Nucleus accumbens (tissue), 56 donors: ENCODE results near the gene WDR37.
A peak's percentile ranks its signal among the peaks of the same experiment; 100 is the strongest.

Experiments
- DNase-seq, 56 donors: peaks; one replicate each; lab custom pipeline; 2025; lab: John Stamatoyannopoulos, UW

WDR37 gene

DNA sequence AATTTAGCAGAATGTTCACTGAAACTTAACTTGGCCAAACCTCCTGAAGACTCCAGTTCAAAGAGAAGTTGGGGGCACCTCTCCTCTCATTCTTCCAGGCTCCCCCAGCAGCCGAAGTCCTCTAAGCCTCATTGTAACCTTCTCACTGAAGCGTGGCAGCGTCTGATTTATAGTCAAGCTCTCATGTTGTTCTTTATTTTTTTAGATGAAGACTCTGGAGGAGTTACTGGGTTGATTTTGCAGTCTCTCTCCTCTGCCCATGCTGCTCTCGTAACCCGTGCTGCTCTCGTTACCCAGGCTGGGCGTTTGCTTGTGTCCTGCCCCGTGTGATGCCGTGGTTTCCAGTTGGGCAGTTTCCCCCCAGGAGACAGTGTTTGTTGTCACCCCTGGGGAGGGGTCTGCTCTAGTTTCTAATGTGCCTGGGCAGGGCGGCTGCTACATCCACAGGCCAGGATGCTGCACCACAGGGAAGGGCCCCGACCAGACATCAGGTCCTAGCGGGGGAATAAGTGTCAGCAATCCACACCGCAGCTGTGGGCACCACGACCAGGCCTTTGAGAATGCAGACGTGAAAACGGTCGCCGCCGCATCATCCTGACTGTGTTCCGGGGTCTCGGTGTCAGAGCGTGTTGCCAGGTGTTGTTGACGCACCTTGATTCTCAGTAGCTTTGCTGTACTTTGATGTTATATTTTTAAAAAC is 65.2 kb downstream of the WDR37 start:
- no peak for DNase-seq

DNA sequence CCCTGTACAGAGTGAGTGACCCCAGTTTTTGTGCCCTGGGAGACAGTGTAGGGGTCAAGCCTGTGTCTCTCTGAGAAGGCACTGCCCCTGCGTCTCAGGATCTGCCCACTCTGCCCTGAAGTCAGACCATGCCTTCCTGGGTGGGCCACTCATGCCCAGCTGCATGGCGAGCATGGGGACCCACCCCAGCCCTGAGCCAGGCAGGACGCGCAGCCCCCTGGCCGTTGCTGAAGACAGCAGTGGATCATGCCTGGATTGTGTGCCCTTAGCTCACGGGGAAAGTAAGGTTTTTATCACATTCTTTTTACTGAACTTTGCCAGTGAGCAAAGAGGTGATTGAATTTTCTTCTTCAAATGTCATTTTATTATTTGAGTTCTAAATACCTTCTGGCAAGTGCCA is 66.2 kb downstream of the WDR37 start:
- DNase-seq, result no peak

DNA sequence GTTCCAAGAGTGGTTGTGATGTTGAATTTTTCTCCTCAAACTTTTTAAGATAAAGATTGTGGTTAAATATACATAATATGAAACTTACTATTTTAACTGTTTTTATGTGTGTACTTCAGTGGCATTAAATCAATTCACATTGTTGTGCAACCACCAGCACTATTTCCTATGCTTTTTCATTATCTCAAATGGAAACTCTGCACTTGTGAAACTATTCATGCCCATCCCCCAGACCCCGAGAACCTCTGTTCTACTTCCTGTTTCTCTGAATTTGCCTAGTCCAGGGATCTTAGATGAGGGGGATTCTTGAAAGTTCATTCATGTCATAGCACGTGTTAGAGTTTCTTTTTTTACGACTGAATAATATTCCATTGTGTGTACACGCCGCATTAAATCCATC is 67.0 kb downstream of the WDR37 start:
- DNase-seq, result no peak

DNA sequence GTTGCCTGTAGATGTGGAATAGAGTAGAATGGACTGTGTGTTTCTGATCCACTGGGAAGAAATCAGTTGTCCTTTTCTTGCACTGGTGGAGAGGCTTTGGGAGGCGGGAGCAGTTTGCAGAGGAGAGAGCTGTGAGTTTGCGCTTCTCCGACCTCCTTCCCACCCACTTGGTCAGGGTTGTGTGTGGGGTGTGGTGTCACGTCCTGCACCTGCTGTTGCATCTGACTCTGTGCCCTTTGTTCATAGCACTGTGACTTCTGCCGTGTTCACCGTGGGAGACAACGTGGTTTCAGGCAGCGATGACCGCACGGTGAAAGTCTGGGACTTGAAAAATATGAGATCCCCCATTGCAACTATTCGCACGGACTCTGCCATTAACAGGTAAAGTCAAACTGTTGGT is 67.8 kb downstream of the WDR37 start:
- no peak for DNase-seq

DNA sequence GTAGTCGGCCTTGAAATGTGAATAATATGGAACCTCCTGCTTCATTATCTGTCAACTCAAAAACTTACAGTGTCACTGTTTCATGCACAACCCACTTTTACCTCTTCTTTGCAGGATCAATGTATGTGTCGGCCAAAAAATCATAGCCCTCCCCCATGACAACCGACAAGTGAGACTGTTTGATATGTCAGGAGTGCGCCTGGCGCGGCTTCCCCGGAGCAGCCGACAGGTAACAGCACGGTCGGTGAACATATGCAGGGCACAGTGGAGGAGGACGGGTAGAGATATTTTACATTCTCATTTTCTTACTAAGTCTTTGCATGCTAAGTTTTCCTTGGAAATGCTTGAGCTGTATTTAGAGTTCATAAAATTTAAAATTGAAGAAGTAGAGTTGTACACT is 68.6 kb downstream of the WDR37 start:
- DNase-seq, result peak in 1 of 56 donors; percentile 8

DNA sequence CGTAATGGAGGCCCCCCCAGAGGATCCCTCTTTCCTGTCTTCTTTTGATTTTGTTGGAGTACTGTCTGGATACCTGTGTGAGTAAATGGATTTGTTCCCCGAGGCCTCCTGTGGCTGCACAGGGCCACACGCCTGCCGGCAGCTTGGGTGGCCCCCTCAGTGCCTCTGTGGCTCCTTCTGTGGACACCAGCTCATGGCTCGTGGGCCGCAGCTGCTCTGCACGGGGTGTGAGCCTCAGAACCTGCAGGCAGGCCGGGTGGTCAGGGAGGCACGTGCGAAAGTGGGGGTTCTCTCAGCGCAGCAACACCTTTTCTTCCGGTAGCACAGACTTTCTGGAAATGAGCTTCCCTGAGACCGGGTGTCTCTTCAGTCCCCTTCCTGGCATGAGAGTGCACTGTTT is 70.3 kb downstream of the WDR37 start:
- no peak for DNase-seq

DNA sequence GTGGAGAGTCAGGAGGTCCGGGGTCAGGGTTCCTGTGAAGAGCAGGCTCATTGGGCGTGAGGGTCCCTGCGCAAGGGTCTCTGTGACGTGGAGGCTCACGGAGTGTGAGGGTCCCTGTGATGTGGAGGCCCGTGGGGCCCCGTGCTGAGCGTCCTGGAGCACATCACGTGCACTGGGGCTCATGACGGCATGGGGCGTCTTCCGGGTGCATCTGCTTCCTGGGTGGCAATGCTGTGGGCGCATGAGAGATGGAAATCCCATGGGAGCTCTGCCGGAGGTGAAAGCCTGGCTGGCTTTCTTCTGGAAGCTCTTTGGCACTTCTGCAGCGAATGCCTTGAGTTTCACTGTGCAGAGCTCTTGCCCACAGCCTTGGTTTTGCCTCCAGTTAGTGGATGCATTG is 71.4 kb downstream of the WDR37 start:
- no peak for DNase-seq

DNA sequence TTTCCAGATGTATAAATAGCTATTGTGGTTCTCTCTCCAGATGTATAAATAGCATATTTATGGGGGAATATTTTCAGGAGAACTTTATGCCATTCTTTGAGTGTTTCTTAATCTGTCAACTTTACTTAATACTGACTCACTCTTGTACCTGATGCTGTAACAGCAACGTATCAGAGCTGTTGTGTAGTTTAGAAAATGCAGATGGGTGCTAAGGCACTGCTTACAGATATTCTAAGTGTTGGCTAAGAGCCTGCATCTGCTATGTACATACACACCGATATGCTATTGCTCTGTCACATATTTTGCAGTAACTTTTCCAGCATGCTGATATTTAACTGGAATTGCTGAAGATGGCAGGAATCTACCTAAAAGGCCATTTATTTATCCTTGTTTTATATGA is 71.9 kb downstream of the WDR37 start:
- no peak for DNase-seq

DNA sequence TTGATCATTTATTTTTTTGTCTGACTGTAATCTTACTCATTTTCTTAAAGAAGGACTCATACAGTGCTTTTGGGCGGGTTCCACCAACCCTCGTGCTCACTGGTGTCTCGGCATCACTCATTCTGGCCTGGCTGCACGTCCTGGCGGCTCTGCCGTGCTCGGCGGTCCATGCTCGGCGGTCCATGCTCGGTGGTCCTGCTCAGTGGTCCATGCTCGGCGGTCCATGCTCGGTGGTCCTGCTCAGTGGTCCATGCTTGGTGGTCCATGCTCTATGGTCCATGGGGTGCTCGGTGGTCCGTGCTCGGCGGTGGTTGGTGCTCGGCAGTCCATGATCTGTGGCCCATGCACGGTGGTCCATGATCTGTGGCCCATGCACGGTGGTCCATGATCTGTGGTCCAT is 72.5 kb downstream of the WDR37 start:
- DNase-seq, result no peak

DNA sequence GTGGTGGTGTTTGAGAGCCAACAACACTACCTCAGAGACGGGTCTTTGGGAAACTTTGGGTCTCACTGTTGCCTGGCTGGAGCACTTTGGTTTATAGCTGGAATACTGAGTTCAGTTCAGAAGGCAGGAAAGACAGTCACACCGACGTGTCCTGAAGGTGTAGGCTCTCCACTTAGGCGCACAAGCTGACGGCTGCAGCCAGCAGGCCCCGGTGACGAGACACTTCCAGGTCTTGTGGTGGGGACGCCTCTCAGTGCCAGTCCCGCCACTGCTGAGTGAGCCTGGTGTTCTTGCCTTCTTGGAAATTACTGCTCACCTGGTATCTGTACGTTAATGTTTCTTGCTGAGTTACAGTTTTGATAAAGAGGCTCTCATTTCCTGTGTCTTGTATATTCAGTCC is 74.0 kb downstream of the WDR37 start:
- no peak for DNase-seq

DNA sequence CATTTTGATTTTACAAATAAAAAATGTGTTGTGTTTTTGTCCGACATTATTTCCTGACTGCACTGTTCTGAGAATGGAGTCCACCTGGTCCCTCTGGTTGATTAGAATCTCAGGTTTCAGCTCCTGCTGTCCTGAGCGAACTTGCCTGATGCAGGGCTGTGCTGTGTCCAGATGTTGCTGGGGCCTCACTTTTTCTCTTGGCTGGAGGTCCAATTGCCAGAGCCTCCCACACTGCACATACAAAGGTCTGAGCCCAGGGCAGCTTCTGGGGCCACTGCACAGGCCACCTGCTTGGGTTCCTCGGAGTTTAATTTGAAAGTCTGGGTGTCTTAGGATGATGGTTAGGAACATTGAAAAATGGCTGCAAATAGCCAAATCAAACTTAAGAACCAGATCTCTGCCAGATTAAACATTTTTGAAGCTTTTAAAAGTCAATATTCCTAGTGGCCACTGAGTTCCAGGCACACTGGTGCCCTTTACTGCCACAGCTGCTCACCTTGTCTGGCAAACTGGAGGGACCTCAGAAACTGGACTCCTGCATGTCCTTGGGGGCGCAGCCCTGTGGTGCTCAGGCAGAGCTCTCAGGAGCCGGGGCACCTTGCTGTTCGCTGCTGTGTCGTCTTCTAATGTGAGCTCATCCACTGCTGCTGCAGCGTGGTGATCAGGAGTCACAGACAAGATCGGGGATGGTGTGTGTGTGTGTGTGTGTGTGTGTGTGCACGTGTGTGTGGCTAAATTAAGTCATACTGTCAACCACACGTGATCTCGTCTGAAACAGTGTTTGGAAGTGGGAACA is 75.0 kb downstream of the WDR37 start:
- no peak for DNase-seq

DNA sequence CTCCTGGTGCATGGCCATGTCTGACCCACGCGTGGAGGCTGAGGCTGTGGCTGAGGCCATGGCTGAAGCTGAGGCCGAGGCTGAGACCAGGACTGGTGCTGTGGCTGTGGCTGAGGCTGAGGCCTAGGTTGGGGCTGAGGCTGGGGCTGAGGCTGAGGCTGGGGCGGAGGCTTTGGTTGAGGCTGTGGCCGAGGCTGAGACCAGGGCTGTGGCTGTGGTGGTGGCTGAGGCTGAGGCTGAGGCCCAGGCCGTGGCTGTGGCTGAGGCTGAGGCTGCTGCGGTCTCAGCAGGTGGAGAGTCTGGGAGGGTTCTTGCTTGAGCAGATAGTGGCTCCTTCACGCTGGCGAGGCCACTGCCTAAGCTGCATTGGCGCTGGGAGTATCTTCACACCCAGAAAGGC is 76.4 kb downstream of the WDR37 start:
- no peak for DNase-seq

DNA sequence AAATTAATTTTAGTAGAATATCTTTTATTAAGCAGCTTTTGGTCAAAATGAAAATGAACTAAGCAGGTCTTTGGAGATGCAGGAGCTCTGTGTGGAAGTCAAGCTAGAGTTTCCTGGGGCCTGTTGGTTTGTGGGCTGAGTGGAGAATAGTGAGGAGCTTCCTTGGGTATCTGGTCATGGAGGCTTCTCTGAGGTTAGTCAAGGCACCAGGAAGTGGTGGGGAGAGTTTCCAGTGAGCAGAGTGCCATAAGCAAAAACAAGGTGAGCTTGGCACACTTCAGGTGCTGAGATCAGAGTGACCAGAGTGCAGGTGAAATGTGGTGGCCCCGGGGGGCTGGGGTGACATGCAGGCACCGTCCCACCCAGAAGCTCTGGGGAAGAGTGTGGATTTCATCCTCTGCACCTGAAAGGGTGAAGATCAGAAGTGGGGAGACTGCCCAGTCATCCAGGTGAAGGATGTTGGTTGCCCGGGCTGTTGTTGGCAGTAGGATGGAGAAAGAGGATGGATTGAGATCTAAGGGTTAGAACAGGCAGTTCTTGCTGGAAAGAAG is 77.4 kb downstream of the WDR37 start:
- no peak for DNase-seq

DNA sequence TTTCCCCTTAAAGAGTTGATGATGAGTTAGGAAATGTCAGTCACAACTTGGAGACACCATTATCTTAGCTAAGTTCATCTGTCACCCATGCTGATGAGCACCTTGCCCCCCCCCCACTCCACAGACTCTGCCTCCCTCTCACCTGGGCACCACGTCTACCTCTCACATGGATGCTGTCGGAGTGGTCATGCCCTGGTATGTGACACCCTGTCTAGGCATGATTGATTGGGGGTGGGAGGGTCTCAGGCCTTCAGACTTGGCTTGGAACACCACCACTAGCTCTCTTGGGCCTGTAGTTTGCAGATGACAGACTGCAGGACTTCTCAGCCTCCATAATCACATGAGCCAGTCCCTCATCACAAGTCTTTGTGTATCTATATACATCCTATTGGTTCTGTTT is 78.0 kb downstream of the WDR37 start:
- no peak for DNase-seq

DNA sequence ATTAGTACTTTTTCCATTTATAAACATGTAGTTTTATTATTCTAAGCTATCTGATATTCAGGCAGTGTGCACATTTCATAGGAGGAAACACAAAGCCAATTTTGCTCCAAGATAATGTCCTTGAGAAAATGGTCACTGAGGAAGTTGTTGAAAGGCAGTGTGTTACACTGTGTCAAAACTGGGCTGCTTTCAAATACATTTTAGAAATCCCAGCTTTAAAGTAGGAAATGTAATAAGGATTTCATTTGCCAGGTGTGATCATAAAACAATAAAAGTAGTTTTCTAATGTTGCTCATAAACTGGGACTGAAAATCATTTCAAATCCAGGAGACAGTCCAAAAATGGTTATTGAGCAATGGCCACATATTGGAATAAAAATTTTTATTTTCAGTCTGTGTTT is 80.1 kb downstream of the WDR37 start:
- no peak for DNase-seq

DNA sequence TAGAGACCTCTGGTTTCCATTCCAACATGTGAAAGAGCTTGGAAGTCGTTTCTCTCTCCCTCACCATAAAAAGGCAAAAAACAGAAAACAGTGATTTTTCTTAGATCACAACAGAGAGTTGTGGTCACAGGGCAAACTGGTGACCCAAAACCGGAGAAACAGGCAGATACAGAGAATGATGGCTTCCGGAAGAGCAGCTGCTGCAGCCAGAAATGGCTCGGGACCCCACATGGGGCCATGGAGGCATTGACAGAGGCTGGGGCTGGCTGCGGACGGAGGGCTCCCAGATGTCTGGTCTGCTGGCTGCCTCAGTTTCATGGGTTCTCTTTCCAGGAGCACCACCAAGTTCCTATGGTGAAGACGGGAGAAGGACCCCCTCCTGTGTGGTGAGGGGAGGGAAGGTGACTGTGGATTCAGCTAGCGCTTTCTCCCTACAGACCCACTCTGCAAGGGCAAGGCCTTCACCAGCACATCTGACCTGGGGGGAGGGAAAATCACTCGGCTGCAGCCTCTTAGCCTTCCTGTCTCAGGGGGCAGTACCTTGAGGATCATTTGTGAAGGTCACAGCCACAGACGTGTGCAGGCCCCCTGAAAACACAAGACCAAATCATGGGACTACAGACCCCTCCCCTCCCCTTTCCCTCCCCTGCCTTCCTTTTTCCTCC is 81.4 kb downstream of the WDR37 start:
- no peak for DNase-seq

DNA sequence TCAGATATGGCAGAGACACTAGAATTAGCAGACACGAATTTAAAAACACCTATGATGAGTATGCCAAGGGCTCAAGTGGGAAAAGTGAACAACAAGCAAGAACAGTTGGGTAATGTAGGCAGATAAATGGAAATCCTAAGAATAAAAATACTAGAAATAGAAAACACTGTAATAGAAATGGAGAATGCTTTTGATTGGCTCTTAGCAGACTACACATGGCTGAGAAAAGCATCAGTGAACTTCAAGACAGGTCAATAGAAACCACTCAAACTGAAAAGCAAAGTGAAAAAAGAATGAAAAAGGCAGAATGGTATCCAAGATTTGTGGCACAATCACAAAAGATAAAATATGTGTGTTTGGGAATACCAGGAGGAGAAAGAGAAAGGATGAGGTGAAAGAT is 82.3 kb downstream of the WDR37 start:
- no peak for DNase-seq

DNA sequence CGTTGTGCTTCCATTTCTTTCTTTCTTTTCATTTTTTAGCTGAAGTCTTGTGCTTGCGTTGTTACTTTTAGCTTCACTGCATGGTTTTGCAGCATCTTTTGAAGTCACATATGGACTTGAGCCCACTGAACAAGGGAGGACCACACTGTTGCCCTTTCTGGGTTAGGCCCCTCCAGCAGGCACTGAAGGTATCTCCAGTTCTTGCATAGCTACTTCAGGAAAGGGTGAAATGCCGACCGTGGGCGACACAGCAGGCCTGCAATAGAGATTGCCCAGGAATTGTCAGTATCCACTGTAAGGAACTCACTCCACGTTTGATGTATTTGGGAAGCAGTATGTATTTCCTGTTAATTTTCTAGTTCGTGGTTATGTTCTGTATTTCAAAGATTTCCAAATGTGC is 85.1 kb downstream of the WDR37 start:
- DNase-seq, result no peak

DNA sequence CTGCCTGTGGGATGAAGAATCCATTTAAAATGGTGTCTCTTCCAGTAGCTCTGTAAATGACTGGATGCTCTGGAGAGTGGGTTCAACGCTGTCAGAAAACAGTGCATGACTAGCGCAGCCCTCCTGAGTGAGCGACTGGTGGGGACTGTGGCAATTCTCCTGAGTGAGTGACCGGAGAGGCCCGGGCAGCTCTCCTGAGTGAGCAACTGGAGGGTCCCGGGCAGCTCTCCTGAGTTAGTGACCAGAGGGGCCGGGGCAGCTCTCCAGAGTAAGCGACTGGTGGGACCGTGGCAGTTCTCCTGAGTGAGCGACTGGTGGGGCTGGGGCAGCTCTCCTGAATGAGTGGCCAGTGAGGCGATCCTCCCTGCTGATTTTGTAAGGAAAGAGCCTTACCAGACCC is 85.5 kb downstream of the WDR37 start:
- DNase-seq, result no peak

DNA sequence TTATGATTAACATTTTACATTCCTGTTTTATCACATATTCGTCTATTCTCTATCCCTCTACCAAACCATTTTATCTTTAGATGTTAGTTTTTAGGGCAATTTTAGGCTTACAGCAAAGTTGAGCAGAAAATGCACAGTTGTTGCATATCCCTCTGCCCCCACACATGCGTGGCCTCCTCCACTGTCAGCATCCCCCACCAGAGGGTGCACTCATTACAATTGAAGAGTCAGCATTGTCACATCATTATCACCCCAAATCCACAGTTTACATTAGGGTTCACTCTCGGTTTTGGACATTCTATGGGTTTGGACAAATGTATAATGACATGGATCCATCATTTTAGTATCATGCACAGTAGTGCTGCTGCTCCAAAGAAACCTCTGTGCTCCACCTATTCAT is 86.4 kb downstream of the WDR37 start:
- DNase-seq, result peak in 9 of 56 donors; percentile 10 to 53 (median 24)

DNA sequence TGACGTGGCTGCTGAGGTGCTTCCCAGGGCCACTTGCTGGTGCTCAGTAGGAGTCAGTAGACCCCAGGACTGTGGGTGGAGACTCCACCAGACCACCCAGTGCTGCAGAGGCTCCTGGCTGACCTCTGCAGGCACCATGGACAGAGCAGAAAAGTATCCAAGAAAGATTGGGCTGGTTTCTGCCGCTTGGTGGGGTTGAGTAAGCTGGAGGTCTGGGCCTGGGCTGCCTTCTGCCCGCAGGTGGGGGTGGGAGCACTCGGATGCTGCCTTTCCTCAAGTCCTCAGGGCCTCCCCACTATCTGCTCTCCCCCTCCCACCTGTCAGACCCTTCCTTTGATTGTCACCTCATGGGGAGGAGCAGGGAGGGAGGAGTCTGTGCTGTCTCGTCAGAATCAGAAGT is 91.6 kb downstream of the WDR37 start:
- no peak for DNase-seq
